ENCODE results near the gene CCDC167. TPM values are rescaled to one million over a fixed set of nuclear protein-coding genes. Genes with fewer than 3 reads are reported as not detected.

Gene CCDC167
- polyA plus RNA-seq, 1 donor from 2014 or later, result 207 TPM

DNA sequence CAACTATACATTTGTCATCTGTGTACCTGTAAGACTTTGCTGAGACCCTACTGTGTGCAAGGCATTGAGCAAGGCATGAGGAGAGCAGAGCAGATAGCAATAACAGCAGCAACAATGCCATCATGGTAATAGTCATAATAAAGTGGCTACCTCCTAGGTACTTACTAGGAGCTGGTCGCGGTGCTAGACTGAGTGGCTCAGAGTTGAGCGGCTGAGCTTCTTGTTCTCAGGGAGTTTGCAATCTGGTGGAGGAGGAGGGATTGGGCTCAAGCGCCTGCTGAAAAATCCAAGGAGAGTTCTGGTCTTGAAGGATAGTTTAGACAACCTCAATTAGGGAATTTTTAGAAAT lies 25.3 kb upstream of the CCDC167 start:
- Histone ChIP-seq H3K27ac (ENCODE audit: low read length) (no peak overlapping the region), H3K9ac (ENCODE audit: low read length) (no peak overlapping the region), H3K4me2 (ENCODE audit: low read length) (no peak overlapping the region), H3F3A (ENCODE audit: insufficient read depth, low read length, poor library complexity, severe bottlenecking) (no peaks in the 10 kb centered on the region), H3K9me3 (ENCODE audit: low read length) (no peaks in the 10 kb centered on the region), H3K9me2 (ENCODE audit: insufficient read depth, low read length) (no peaks in the 10 kb centered on the region), H3K27me3 (ENCODE audit: insufficient read depth, low read depth, low read length) (no peaks in the 10 kb centered on the region), H3K36me3 (ENCODE audit: insufficient read depth, low read length) (no peaks in the 10 kb centered on the region), H4K20me1 (ENCODE audit: insufficient read depth) (no peaks in the 10 kb centered on the region), H3K4me3 (ENCODE audit: low read length) (no peak overlapping the region), H2AFZ (ENCODE audit: low read depth, low read length) (no peak overlapping the region), H3K79me2 (replicated peaks; ENCODE audit: insufficient read depth, low read length) (no peaks in the 10 kb centered on the region)
- TF ChIP-seq, protein P1, sequence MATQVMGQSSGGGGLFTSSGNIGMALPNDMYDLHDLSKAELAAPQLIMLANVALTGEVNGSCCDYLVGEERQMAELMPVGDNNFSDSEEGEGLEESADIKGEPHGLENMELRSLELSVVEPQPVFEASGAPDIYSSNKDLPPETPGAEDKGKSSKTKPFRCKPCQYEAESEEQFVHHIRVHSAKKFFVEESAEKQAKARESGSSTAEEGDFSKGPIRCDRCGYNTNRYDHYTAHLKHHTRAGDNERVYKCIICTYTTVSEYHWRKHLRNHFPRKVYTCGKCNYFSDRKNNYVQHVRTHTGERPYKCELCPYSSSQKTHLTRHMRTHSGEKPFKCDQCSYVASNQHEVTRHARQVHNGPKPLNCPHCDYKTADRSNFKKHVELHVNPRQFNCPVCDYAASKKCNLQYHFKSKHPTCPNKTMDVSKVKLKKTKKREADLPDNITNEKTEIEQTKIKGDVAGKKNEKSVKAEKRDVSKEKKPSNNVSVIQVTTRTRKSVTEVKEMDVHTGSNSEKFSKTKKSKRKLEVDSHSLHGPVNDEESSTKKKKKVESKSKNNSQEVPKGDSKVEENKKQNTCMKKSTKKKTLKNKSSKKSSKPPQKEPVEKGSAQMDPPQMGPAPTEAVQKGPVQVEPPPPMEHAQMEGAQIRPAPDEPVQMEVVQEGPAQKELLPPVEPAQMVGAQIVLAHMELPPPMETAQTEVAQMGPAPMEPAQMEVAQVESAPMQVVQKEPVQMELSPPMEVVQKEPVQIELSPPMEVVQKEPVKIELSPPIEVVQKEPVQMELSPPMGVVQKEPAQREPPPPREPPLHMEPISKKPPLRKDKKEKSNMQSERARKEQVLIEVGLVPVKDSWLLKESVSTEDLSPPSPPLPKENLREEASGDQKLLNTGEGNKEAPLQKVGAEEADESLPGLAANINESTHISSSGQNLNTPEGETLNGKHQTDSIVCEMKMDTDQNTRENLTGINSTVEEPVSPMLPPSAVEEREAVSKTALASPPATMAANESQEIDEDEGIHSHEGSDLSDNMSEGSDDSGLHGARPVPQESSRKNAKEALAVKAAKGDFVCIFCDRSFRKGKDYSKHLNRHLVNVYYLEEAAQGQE (IDR thresholded peaks at IDR 0.05; ENCODE audit: borderline replicate concordance), result no peak
- TF ChIP-seq EZH2 (IDR thresholded peaks at IDR 0.05; ENCODE audit: borderline replicate concordance, insufficient read depth, low read length, poor library complexity, severe bottlenecking) (no peak), MXI1 (conservative IDR thresholded peaks at IDR 0.05; ENCODE audit: poor library complexity, severe bottlenecking) (no peak), POLR2AphosphoS5 (IDR thresholded peaks at IDR 0.05) (no peak), EP300 (conservative IDR thresholded peaks at IDR 0.05; ENCODE audit: poor library complexity, severe bottlenecking) (no peak), TAF1 (IDR thresholded peaks at IDR 0.05; ENCODE audit: low read depth) (no peak), SMC3 (conservative IDR thresholded peaks at IDR 0.05; ENCODE audit: poor library complexity) (no peak), RAD21 (conservative IDR thresholded peaks at IDR 0.05) (no peak)
- TF ChIP-seq, protein P2, sequence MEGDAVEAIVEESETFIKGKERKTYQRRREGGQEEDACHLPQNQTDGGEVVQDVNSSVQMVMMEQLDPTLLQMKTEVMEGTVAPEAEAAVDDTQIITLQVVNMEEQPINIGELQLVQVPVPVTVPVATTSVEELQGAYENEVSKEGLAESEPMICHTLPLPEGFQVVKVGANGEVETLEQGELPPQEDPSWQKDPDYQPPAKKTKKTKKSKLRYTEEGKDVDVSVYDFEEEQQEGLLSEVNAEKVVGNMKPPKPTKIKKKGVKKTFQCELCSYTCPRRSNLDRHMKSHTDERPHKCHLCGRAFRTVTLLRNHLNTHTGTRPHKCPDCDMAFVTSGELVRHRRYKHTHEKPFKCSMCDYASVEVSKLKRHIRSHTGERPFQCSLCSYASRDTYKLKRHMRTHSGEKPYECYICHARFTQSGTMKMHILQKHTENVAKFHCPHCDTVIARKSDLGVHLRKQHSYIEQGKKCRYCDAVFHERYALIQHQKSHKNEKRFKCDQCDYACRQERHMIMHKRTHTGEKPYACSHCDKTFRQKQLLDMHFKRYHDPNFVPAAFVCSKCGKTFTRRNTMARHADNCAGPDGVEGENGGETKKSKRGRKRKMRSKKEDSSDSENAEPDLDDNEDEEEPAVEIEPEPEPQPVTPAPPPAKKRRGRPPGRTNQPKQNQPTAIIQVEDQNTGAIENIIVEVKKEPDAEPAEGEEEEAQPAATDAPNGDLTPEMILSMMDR (IDR thresholded peaks at IDR 0.05; ENCODE audit: poor library complexity, severe bottlenecking), result no peak

DNA sequence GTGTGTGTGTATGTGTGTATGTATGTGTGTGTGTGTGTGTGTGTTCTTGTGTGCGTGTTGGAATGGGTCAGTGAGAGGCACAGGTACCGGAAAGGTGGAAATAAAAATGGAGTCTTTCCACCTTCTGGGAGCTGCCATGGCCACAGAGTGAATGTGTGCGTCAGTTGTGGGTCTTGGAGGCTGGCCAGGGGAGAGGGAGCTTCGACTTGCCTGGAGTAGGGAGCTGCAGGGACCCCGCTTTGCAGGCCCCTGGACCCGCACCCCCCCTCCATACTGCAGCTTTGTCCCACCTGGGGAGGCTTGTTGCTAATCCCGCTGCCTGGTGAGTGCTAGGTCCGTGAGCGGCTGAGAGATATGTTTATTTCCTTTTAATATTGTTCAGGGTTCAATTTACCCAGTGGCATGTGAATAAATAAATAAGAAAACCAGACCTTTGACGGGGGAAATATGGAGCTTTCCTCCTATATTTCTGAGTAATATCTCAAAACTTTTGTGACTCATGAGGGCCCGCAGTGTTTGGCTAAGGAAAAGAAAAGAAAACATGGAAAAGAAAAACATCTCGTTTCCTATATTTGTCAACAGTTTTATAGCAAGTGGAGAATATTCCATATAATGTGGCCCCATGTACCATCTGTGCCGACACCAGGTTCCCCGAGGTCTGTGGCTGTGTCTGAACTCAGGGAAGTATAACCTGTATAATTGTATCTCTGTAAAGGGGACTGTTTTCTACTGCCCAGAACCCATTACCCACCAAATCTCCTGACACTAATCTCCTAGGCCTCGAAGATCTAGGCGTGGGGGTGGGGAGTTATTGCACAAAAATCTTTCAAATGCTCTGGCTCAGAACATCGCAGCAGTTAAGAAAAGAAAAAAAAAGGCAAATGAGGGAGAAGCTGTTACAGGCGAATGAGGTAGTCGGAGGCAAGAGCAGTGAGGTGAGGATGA lies 24.6 kb upstream of the CCDC167 start:
- Histone ChIP-seq H2AFZ (ENCODE audit: low read depth, low read length) (no peak overlapping the region), H3K79me2 (replicated peaks; ENCODE audit: insufficient read depth, low read length) (no peaks in the 10 kb centered on the region), H3K9me2 (ENCODE audit: insufficient read depth, low read length) (no peaks in the 10 kb centered on the region), H3F3A (ENCODE audit: insufficient read depth, low read length, poor library complexity, severe bottlenecking) (no peaks in the 10 kb centered on the region), H3K4me2 (ENCODE audit: low read length) (no peak overlapping the region), H4K20me1 (ENCODE audit: insufficient read depth) (no peaks in the 10 kb centered on the region), H3K9me3 (ENCODE audit: low read length) (no peaks in the 10 kb centered on the region), H3K27me3 (ENCODE audit: insufficient read depth, low read depth, low read length) (no peaks in the 10 kb centered on the region), H3K4me3 (ENCODE audit: low read length) (no peak overlapping the region), H3K9ac (ENCODE audit: low read length) (no peak overlapping the region), H3K36me3 (ENCODE audit: insufficient read depth, low read length) (no peaks in the 10 kb centered on the region), H3K27ac (ENCODE audit: low read length) (no peak overlapping the region)
- no peak for TF ChIP-seq RAD21 (conservative IDR thresholded peaks at IDR 0.05)
- no peak for TF ChIP-seq POLR2AphosphoS5 (IDR thresholded peaks at IDR 0.05)
- TF ChIP-seq, protein P2 (IDR thresholded peaks at IDR 0.05; ENCODE audit: poor library complexity, severe bottlenecking), result no peak
- no peak for TF ChIP-seq EP300 (conservative IDR thresholded peaks at IDR 0.05; ENCODE audit: poor library complexity, severe bottlenecking)
- no peak for TF ChIP-seq SMC3 (conservative IDR thresholded peaks at IDR 0.05; ENCODE audit: poor library complexity)
- no peak for TF ChIP-seq MXI1 (conservative IDR thresholded peaks at IDR 0.05; ENCODE audit: poor library complexity, severe bottlenecking)
- no peak for TF ChIP-seq EZH2 (IDR thresholded peaks at IDR 0.05; ENCODE audit: borderline replicate concordance, insufficient read depth, low read length, poor library complexity, severe bottlenecking)
- TF ChIP-seq TAF1 (IDR thresholded peaks at IDR 0.05; ENCODE audit: low read depth), result no peak
- TF ChIP-seq, protein P1 (IDR thresholded peaks at IDR 0.05; ENCODE audit: borderline replicate concordance), result no peak

Measured in neural cell (in vitro differentiated cells).